HCT116 (cell line): ENCODE results near the gene TESK1. TPM values are rescaled to one million over a fixed set of nuclear protein-coding genes. Genes with fewer than 3 reads are reported as not detected.

ENCODE experiments used
- ATAC-seq: fragments of 200-7000 bp; cut with Tn5 transposase; 2 replicates; pipeline ENCODE4 v1.9.1; 2020; ENCODE audit warnings: mild to moderate bottlenecking, moderate library complexity
- BruUV-seq: library from RNA; stranded (reverse); fragments of 400-500 nt; replicated peaks from 2 replicates; lab custom pipeline; 2021; lab: Mats Ljungman, UMichigan
- CTCF ChIA-PET: fragments of 300-600 bp; sonication (Branson Sonifier 250); formaldehyde crosslinking; loops from one replicate; lab custom pipeline; 2021; ENCODE audit warnings: antibody characterized with exemption; lab: Charles Lee
- POLR2A ChIA-PET: fragments of 300-600, 350-600 bp; sonication (Branson Sonifier 250); formaldehyde crosslinking; loops from one replicate; lab custom pipeline; 2021; ENCODE audit warnings: antibody characterized with exemption; lab: Charles Lee
- RAD21 ChIA-PET, 2 experiments: fragments of 300-600 bp; sonication (Branson Sonifier 250); formaldehyde crosslinking; loops; one replicate each; lab custom pipeline; 2023; ENCODE audit warnings: low total read pairs in 2 of 2; ENCODE audit not compliant: uncharacterized antibody in 2 of 2, unreplicated experiment in 2 of 2, low non-redundant PET in 1 of 2; lab: Charles Lee
- DNase-seq: peaks from one replicate; pipeline ENCODE4 v3.0.0-alpha.2; 2010; ENCODE audit warnings: low read depth, low spot score
- H2AFZ ChIP-seq: fragments of 200-600 bp; shearing (Covaris generic), sonication (generic); 2 replicates; pipeline ENCODE4 v1.6.1; 2017; ENCODE audit warnings: low read depth, mixed run types, mixed read lengths, antibody characterized with exemption, low read length; ENCODE audit not compliant: poor library complexity, severe bottlenecking
- H3K27ac ChIP-seq: 2 replicates; pipeline ENCODE4 v1.5.1; 2012; ENCODE audit warnings: low read depth, low read length
- H3K27me3 ChIP-seq: fragments of 200-600 bp; sonication (generic); 2 replicates; pipeline ENCODE4 v1.6.1; 2016; ENCODE audit warnings: mixed run types, low read length, mixed read lengths; ENCODE audit not compliant: insufficient read depth
- H3K36me3 ChIP-seq, 2 experiments: fragments of 200-500 bp in 1 of 2; fragments of 200-600 bp in 1 of 2; sonication (Bioruptor generic) in 1 of 2; sonication (generic) in 1 of 2; 2 replicates each; pipeline versions ENCODE4 v1.5.1 to v1.6.1; 2014 to 2016; ENCODE audit warnings: low read length in 2 of 2, inconsistent platforms in 1 of 2, mixed read lengths in 1 of 2, mixed run types in 1 of 2; ENCODE audit not compliant: insufficient read depth in 2 of 2, control insufficient read depth in 1 of 2
- H3K4me1 ChIP-seq, 2 experiments: fragments of 200-600 bp in 1 of 2; sonication (generic) in 1 of 2; 2 replicates each; pipeline versions ENCODE4 v1.5.1 to v1.6.1; 2012 to 2017; ENCODE audit warnings: low read length in 2 of 2, inconsistent platforms in 1 of 2, mild to moderate bottlenecking in 1 of 2, mixed read lengths in 1 of 2, mixed run types in 1 of 2, moderate library complexity in 1 of 2; ENCODE audit not compliant: insufficient read depth in 2 of 2, control insufficient read depth in 1 of 2
- H3K4me2 ChIP-seq: fragments of 200-600 bp; sonication (generic); 2 replicates; pipeline ENCODE4 v1.6.1; 2017; ENCODE audit warnings: mixed run types, low read length, mixed read lengths
- H3K4me3 ChIP-seq, 2 experiments: fragments of 200-600 bp in 1 of 2; sonication (generic) in 1 of 2; replicated peaks in 1 of 2; 2 replicates each; pipeline ENCODE4 v1.5.1; 2011 to 2016; ENCODE audit warnings: low read length in 2 of 2, control low read depth in 1 of 2, low read depth in 1 of 2, mild to moderate bottlenecking in 1 of 2, mixed read lengths in 1 of 2, mixed run types in 1 of 2
- H3K79me2 ChIP-seq: fragments of 200-600 bp; sonication (generic); 2 replicates; pipeline ENCODE4 v1.6.1; 2017; ENCODE audit warnings: mild to moderate bottlenecking, mixed run types, low read length, moderate library complexity, mixed read lengths; ENCODE audit not compliant: insufficient read depth
- H3K9ac ChIP-seq: fragments of 200-600 bp; sonication (generic); 2 replicates; pipeline ENCODE4 v1.6.1; 2016; ENCODE audit warnings: low read length, mixed read lengths
- H3K9me2 ChIP-seq: fragments of 200-600 bp; sonication (generic), shearing (Covaris generic); 2 replicates; pipeline ENCODE4 v1.6.1; 2017; ENCODE audit warnings: mixed run types, mild to moderate bottlenecking, moderate library complexity; ENCODE audit not compliant: insufficient read depth
- H3K9me3 ChIP-seq, 2 experiments: fragments of 200-500 bp in 1 of 2; fragments of 200-600 bp in 1 of 2; sonication (Bioruptor generic) in 1 of 2; sonication (generic) in 1 of 2; 2 replicates each; pipeline ENCODE4 v1.6.1; 2014 to 2017; ENCODE audit warnings: low read length in 2 of 2, mixed read lengths in 2 of 2, inconsistent platforms in 1 of 2, low read depth in 1 of 2, mild to moderate bottlenecking in 1 of 2, mixed run types in 1 of 2, moderate library complexity in 1 of 2; ENCODE audit not compliant: control insufficient read depth in 1 of 2, insufficient read depth in 1 of 2
- H4K20me1 ChIP-seq: fragments of 200-600 bp; sonication (generic), shearing (Covaris generic); 2 replicates; pipeline ENCODE4 v1.6.1; 2017; ENCODE audit warnings: mixed run types, mild to moderate bottlenecking, moderate library complexity; ENCODE audit not compliant: insufficient read depth
- CBX3 ChIP-seq: IDR thresholded peaks from 2 replicates; pipeline ENCODE4 v1.6.1; 2012; ENCODE audit warnings: low read depth
- CTCF ChIP-seq, 3 experiments: fragments of 200-600 bp in 1 of 3; sonication (generic) in 1 of 3; IDR thresholded peaks in 2 of 3; conservative IDR thresholded peaks in 1 of 3; 2 replicates each; pipeline ENCODE4 v1.5.1; 2012 to 2017; ENCODE audit warnings: low read depth in 2 of 3, low read length in 2 of 3, antibody characterized with exemption in 1 of 3, borderline replicate concordance in 1 of 3, control low read depth in 1 of 3, mild to moderate bottlenecking in 1 of 3, mixed read lengths in 1 of 3, mixed run types in 1 of 3, moderate library complexity in 1 of 3; ENCODE audit not compliant: insufficient read depth in 1 of 3
- ELF1 ChIP-seq: IDR thresholded peaks from 2 replicates; pipeline ENCODE4 v1.6.1; 2012; ENCODE audit warnings: low read depth, borderline replicate concordance
- EZH2phosphoT487 ChIP-seq: fragments of 200-600 bp; IDR thresholded peaks from 2 replicates; pipeline ENCODE4 v1.6.1; 2018; ENCODE audit warnings: antibody characterized with exemption, borderline replicate concordance
- FOSL1 ChIP-seq: IDR thresholded peaks from 2 replicates; pipeline ENCODE4 v1.6.1; 2012; ENCODE audit warnings: low read depth
- POLR2AphosphoS5 ChIP-seq: IDR thresholded peaks from 2 replicates; pipeline ENCODE4 v1.6.1; 2011; ENCODE audit warnings: mild to moderate bottlenecking, low read depth, low read length, moderate library complexity
- RAD21 ChIP-seq: IDR thresholded peaks from 2 replicates; pipeline ENCODE4 v1.6.1; 2012; ENCODE audit warnings: low read depth, mild to moderate bottlenecking
- intact Hi-C: fragments of 100-400 bp; cut with micrococcal nuclease; formaldehyde crosslinking; loops from 2 replicates; pipeline ENCODE4 v1.10.0; 2022
- total RNA-seq: library from RNA; stranded (reverse); gene quantifications from one replicate; pipeline ENCODE4 v1.2.1, GENCODE V29; 2021; ENCODE audit not compliant: unreplicated experiment

TESK1 gene
- total RNA-seq, 1 experiment from 2014 or later, result 26.6 TPM

GRCh38 chr9:35652829-35653209 lies 47.8 kb downstream of the TESK1 start:
- ATAC-seq (no peak), DNase-seq (no peak)
- H3K4me1 ChIP-seq, result peaks cover 5 to 19% of the 10 kb centered on the region in 2 experiments; a peak in 3 of 4 replicates
- H3K9me3 ChIP-seq, result no peaks in the 10 kb centered on the region
- intact Hi-C loops, result loop anchor here (10.0 kb wide), 1 partner anchor 538 kb away; the partner anchor contains the start of gene ATOSB
- no TSS peak for BruUV-seq
- H4K20me1 ChIP-seq, result no peaks in the 10 kb centered on the region
- POLR2A ChIA-PET, result no interaction called here
- H3K27me3 ChIP-seq, result no peaks in the 10 kb centered on the region
- H3K9me2 ChIP-seq, result no peaks in the 10 kb centered on the region
- no peak overlapping the region for H3K4me2 ChIP-seq
- CTCF ChIA-PET, result no interaction called here
- H3K4me3 ChIP-seq, result no peak overlapping the region
- TF ChIP-seq POLR2AphosphoS5 (no peak), CTCF (IDR thresholded peaks at IDR 0.05 in 2 of 3, conservative IDR thresholded peaks at IDR 0.05 in 1 of 3; ENCODE audit: borderline replicate concordance in 1 of 3, insufficient read depth in 1 of 3, low read depth in 2 of 3, low read length in 2 of 3) (no peak), ELF1 (no peak), EZH2phosphoT487 (no peak)
- H3K36me3 ChIP-seq, result no peaks in the 10 kb centered on the region
- no peak overlapping the region for H3K9ac ChIP-seq
- no peaks in the 10 kb centered on the region for H3K79me2 ChIP-seq
- H2AFZ ChIP-seq, result no peak overlapping the region
- RAD21 ChIA-PET, result no interaction called here
- no peak overlapping the region for H3K27ac ChIP-seq

GRCh38 chr9:35653611-35654010 lies 48.5 kb downstream of the TESK1 start:
- no peak overlapping the region for H2AFZ ChIP-seq
- H4K20me1 ChIP-seq, result no peaks in the 10 kb centered on the region
- BruUV-seq, result no TSS peak
- H3K4me2 ChIP-seq, result no peak overlapping the region
- CTCF ChIA-PET, result no interaction called here
- RAD21 ChIA-PET, result interaction anchor here in 1 of 2 experiments (0.7 kb wide), 1 partner anchor 115 kb away, joined by 3 read pairs; no protein-coding TSS in a partner anchor
- POLR2A ChIA-PET, result no interaction called here
- no peaks in the 10 kb centered on the region for H3K9me2 ChIP-seq
- no peak overlapping the region for H3K4me3 ChIP-seq
- no peaks in the 10 kb centered on the region for H3K27me3 ChIP-seq
- peaks cover 5 to 21% of the 10 kb centered on the region in 2 experiments; a peak in 3 of 4 replicates for H3K4me1 ChIP-seq
- no peaks in the 10 kb centered on the region for H3K9me3 ChIP-seq
- H3K9ac ChIP-seq, result no peak overlapping the region
- H3K79me2 ChIP-seq, result no peaks in the 10 kb centered on the region
- TF ChIP-seq FOSL1, result no peak
- no peak for TF ChIP-seq CBX3
- TF ChIP-seq RAD21, result no peak
- TF ChIP-seq CTCF (IDR thresholded peaks at IDR 0.05 in 2 of 3, conservative IDR thresholded peaks at IDR 0.05 in 1 of 3; ENCODE audit: borderline replicate concordance in 1 of 3, insufficient read depth in 1 of 3, low read depth in 2 of 3, low read length in 2 of 3), result no peak
- no peak for ATAC-seq
- intact Hi-C loops, result loop anchor here (10.0 kb wide), 1 partner anchor 539 kb away; the partner anchor contains the start of gene ATOSB
- H3K27ac ChIP-seq, result no peak overlapping the region
- no peaks in the 10 kb centered on the region for H3K36me3 ChIP-seq
- no peak for DNase-seq
